Measurements from ENCODE around the gene ZNF746. TPM values are rescaled to one million over a fixed set of nuclear protein-coding genes. Genes with fewer than 3 reads are reported as not detected.

Gene ZNF746
- total RNA-seq = 10 to 100 TPM; 20.1 to 22.3 TPM
- 12.6 TPM for polyA plus RNA-seq (2013, experiment 1 of 2)
- 13.3 TPM for polyA plus RNA-seq (2013, experiment 2 of 2)
- long read RNA-seq, experiment 1, partial matches to known transcripts = 1 of 11 reads
- long read RNA-seq, experiment 1, other reads (novel, unspliced or antisense) = 9 of 11 reads
- long read RNA-seq, experiment 2, transcript ZNF746-205 (7 exons, 3,949 nt) = major isoform, 19 of 68 reads
- long read RNA-seq, experiment 2, transcript ZNF746-201 (7 exons, 3,806 nt) = minor isoform, 11 of 68 reads
- long read RNA-seq, experiment 2, transcript ZNF746-202 (7 exons, 3,797 nt) = minor isoform, 11 of 68 reads
- long read RNA-seq, experiment 2, partial matches to known transcripts = 3 of 68 reads
- long read RNA-seq, experiment 2, other reads (novel, unspliced or antisense) = 22 of 68 reads
- long read RNA-seq, experiment 3, partial matches to known transcripts = 0 of 1 reads
- long read RNA-seq, experiment 3, other reads (novel, unspliced or antisense) = 1 of 1 reads
- long read RNA-seq, experiment 4 = 0 reads

DNA sequence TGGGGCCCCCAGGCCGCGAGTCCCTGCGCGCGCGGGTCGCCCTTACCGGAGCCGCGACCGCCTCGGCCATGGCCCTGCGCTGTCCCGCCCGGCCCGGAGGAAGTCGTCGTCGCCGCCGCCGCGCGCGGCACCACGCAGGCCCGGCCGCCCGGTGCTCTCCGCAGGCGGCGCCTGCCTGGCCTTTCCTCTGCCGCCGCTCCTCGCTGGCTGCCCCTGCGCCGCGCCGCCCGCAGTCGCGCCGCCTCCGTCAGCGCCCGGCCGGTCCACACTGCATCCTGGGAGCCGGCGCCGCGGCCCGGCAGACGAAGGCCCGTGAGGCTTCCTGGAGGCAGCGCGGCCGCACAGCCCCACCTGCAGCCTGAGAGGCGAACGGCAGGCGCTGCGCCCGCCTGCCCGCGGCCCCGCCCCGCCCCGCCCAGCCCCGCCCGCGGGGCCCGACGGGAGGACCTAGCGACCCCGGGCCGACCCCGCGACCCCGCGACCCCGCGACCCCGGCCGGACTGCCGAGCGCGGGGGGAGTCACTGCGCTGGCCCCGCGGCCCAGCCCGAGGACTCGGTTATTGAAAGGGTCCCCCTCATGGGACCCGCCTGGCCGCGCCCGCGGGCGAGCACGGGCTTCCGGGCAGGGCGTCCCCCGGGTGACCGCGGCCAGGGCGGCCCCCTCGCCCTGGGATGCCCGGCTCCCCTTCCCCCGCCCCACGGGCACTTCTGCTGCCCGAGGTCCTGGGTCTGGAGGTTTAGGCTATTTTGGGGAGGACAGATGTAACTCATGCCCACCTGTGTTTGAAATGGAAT, at the start of gene ZNF746:
TSS of gene ZNF746 (minus strand) at position 343 of the 795 bp plus-strand sequence. CDS start at position 70, 273 bp downstream.
- peak within 1 kb of the TSS; percentile 84 for H3K27ac Mint-ChIP-seq
- H3K4me3 Mint-ChIP-seq = peak within 1 kb of the TSS; percentile 90
- Histone ChIP-seq H3K4me1 (ENCODE audit: control insufficient read depth, insufficient read depth, low read length) (no peaks in the 10 kb centered on the region), H3K36me3 (ENCODE audit: control insufficient read depth, insufficient read depth, low read length) (peaks cover 12% of the 10 kb centered on the region), H3K9me3 (ENCODE audit: control insufficient read depth, low read length) (no peaks in the 10 kb centered on the region), H3K9ac (ENCODE audit: extremely low read depth, low read length, poor library complexity, severe bottlenecking) (peak within 1 kb of the TSS; percentile 54), H3K27me3 (ENCODE audit: control insufficient read depth, insufficient read depth, low read length, poor library complexity, severe bottlenecking) (peaks cover 42% of the 10 kb centered on the region), H3K27ac (ENCODE audit: low read depth, low read length) (no peak within 1 kb of the TSS), H3K4me3 (ENCODE audit: low read length) (peak within 1 kb of the TSS; percentile 84)
- peaks cover 18% of the 10 kb centered on the region for H3K4me1 Mint-ChIP-seq
- peaks cover 36% of the 10 kb centered on the region for H3K27me3 Mint-ChIP-seq (ENCODE audit: insufficient read depth)
- H3K36me3 Mint-ChIP-seq (ENCODE audit: low read depth) = peaks cover 21% of the 10 kb centered on the region
- WGBS, 2 experiments (ENCODE audit: insufficient coverage in 1 of 2, insufficient read length in 1 of 2) = 0 to 1% methylated on average over 18 to 109 of the region's 109 CpGs
- peak; percentile 72 for TF ChIP-seq CTCF (conservative IDR thresholded peaks at IDR 0.05)
- peak; percentile 94 for DNase-seq
- no peaks in the 10 kb centered on the region for H3K9me3 Mint-ChIP-seq

GRCh38 chr7:149547126-149547525, 49.5 kb upstream of the ZNF746 start:
- TF ChIP-seq CTCF (conservative IDR thresholded peaks at IDR 0.05) = peak; percentile 48
- peaks cover 17% of the 10 kb centered on the region for H3K9me3 ChIP-seq (ENCODE audit: control insufficient read depth, low read length)
- Mint-ChIP-seq H3K4me3 (no peak overlapping the region), H3K27ac (no peak overlapping the region), H3K36me3 (ENCODE audit: low read depth) (peaks cover 64% of the 10 kb centered on the region), H3K27me3 (ENCODE audit: insufficient read depth) (no peaks in the 10 kb centered on the region), H3K4me1 (no peaks in the 10 kb centered on the region), H3K9me3 (peaks cover 11% of the 10 kb centered on the region)
- H3K27me3 ChIP-seq (ENCODE audit: control insufficient read depth, insufficient read depth, low read length, poor library complexity, severe bottlenecking) = no peaks in the 10 kb centered on the region
- WGBS, 2 experiments (ENCODE audit: insufficient coverage in 1 of 2, insufficient read length in 1 of 2) = 87 to 100% methylated on average over 3 of the region's 3 CpGs
- H3K27ac ChIP-seq (ENCODE audit: low read depth, low read length) = no peak overlapping the region
- H3K36me3 ChIP-seq (ENCODE audit: control insufficient read depth, insufficient read depth, low read length) = peaks cover 54% of the 10 kb centered on the region
- no peak overlapping the region for H3K9ac ChIP-seq (ENCODE audit: extremely low read depth, low read length, poor library complexity, severe bottlenecking)
- no peak overlapping the region for H3K4me3 ChIP-seq (ENCODE audit: low read length)
- peak; percentile 53 for DNase-seq
- H3K4me1 ChIP-seq (ENCODE audit: control insufficient read depth, insufficient read depth, low read length) = no peaks in the 10 kb centered on the region

DNA sequence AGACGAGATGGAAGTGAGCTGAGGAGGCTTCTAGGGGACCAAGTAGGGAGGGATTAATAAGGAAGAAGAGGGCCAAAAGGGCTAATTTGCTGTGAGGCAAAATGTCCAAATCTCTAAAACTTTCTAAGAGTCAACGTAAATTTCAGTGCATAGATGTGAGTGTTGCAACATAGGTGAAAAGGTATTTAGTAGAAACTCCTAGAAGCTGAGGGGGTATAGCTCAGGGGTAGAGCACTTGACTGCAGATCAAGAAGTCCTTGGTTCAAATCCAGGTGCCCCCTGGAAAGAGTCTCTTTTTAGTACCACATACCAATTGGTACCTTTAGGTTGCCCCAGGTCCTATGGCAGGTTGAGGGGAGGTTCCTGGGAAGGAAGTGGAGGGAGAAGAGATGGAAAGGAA, 48.7 kb upstream of the ZNF746 start:
- Mint-ChIP-seq H3K4me3 (no peak overlapping the region), H3K27me3 (ENCODE audit: insufficient read depth) (no peaks in the 10 kb centered on the region), H3K4me1 (no peaks in the 10 kb centered on the region), H3K36me3 (ENCODE audit: low read depth) (peaks cover 56% of the 10 kb centered on the region), H3K9me3 (peaks cover 15% of the 10 kb centered on the region), H3K27ac (no peak overlapping the region)
- Histone ChIP-seq H3K36me3 (ENCODE audit: control insufficient read depth, insufficient read depth, low read length) (peaks cover 47% of the 10 kb centered on the region), H3K27ac (ENCODE audit: low read depth, low read length) (no peak overlapping the region), H3K9ac (ENCODE audit: extremely low read depth, low read length, poor library complexity, severe bottlenecking) (no peak overlapping the region), H3K4me3 (ENCODE audit: low read length) (no peak overlapping the region), H3K27me3 (ENCODE audit: control insufficient read depth, insufficient read depth, low read length, poor library complexity, severe bottlenecking) (no peaks in the 10 kb centered on the region), H3K9me3 (ENCODE audit: control insufficient read depth, low read length) (peaks cover 22% of the 10 kb centered on the region), H3K4me1 (ENCODE audit: control insufficient read depth, insufficient read depth, low read length) (no peaks in the 10 kb centered on the region)
- 98 to 100% methylated on average over 2 of the region's 2 CpGs for WGBS, 2 experiments (ENCODE audit: insufficient coverage in 1 of 2, insufficient read length in 1 of 2)
- no peak for TF ChIP-seq CTCF (conservative IDR thresholded peaks at IDR 0.05)
- no peak for DNase-seq

Measured in endodermal cell (in vitro differentiated cells).